CD1c-positive myeloid dendritic cell (primary cell): ENCODE data around the gene PPIL3.

Experiments
- DNase-seq: peaks from one replicate; pipeline ENCODE4 v3.0.0-alpha.2; 2016; ENCODE audit errors: extremely low spot score

Gene PPIL3

GRCh38 chr2:200888704-200889625 is at the start of gene PPIL3, which contains the start of gene NIF3L1:
TSS of gene PPIL3 (minus strand) at chr2:200889077. CDS start at chr2:200887615, 1,462 bp downstream.
TSS of gene NIF3L1 (plus strand) at chr2:200889371. CDS start at chr2:200891944, 2,573 bp downstream.
- DNase-seq, result peak; percentile 99

GRCh38 chr2:200930947-200931626 is 42.2 kb upstream of the PPIL3 start:
- DNase-seq, result peak; percentile 44

- no peak for DNase-seq
Observed at GRCh38 chr2:200929334-200930249, 40.7 kb upstream of the PPIL3 start.

- DNase-seq, result no peak
Observed at GRCh38 chr2:200922439-200922838, 33.6 kb upstream of the PPIL3 start.

- DNase-seq, result no peak
Observed at GRCh38 chr2:200913654-200914053, 24.8 kb upstream of the PPIL3 start.

GRCh38 chr2:200909958-200910357 is 21.1 kb upstream of the PPIL3 start:
- no peak for DNase-seq

GRCh38 chr2:200905618-200906296 is 16.9 kb upstream of the PPIL3 start:
- peak; percentile 59 for DNase-seq

- DNase-seq, result peak; percentile 86
Observed at GRCh38 chr2:200901459-200902072, 12.7 kb upstream of the PPIL3 start.

- no peak for DNase-seq
Observed at GRCh38 chr2:200899482-200899881, 10.6 kb upstream of the PPIL3 start.

- DNase-seq, result peak; percentile 57
Observed at GRCh38 chr2:200881715-200882249, 7.1 kb downstream of the PPIL3 start.

- no peak for DNase-seq
Observed at GRCh38 chr2:200878289-200878880, 10.5 kb downstream of the PPIL3 start.

- DNase-seq, result no peak
Observed at GRCh38 chr2:200877443-200877842, 11.4 kb downstream of the PPIL3 start.

- no peak for DNase-seq
Observed at GRCh38 chr2:200873560-200873959, 15.3 kb downstream of the PPIL3 start.

GRCh38 chr2:200871151-200871550 is 17.7 kb downstream of the PPIL3 start:
- no peak for DNase-seq

GRCh38 chr2:200869014-200869413 is 19.9 kb downstream of the PPIL3 start:
- DNase-seq, result peak; percentile 24

- peak; percentile 99 for DNase-seq
Observed at GRCh38 chr2:200864176-200865034, 24.5 kb downstream of the PPIL3 start, which contains the start of gene CLK1. TSS of gene CLK1 (minus strand) at chr2:200864658. CDS start at chr2:200861862, 2,796 bp downstream.

- DNase-seq, result peak; percentile 78
Observed at GRCh38 chr2:200863782-200864175, 25.1 kb downstream of the PPIL3 start.

GRCh38 chr2:200862532-200863000 is 26.3 kb downstream of the PPIL3 start:
- peak; percentile 78 for DNase-seq
